ENCODE data around the gene RHOBTB3.
A peak's percentile ranks its signal among the peaks of the same experiment; 100 is the strongest.

Gene RHOBTB3

GRCh38 chr5:95731571-95732554, 727 bp downstream of the RHOBTB3 start:
- DNase-seq (ENCODE audit: low spot score): peak; percentile 59

- DNase-seq (ENCODE audit: low spot score): no peak
These were observed 2.0 kb downstream of the RHOBTB3 start for GRCh38 chr5:95733107-95733665.

- no peak for DNase-seq (ENCODE audit: low spot score)
These were observed 3.1 kb downstream of the RHOBTB3 start for GRCh38 chr5:95734187-95734586.

- peak; percentile 70 for DNase-seq (ENCODE audit: low spot score)
These were observed 3.8 kb downstream of the RHOBTB3 start for GRCh38 chr5:95734906-95735305.

GRCh38 chr5:95735406-95735805, 4.3 kb downstream of the RHOBTB3 start:
- no peak for DNase-seq (ENCODE audit: low spot score)

GRCh38 chr5:95738072-95738471, 6.9 kb downstream of the RHOBTB3 start:
- no peak for DNase-seq (ENCODE audit: low spot score)

GRCh38 chr5:95738834-95739233, 7.7 kb downstream of the RHOBTB3 start:
- DNase-seq (ENCODE audit: low spot score): no peak

- no peak for DNase-seq (ENCODE audit: low spot score)
These were observed 8.7 kb downstream of the RHOBTB3 start for GRCh38 chr5:95739857-95740256.

GRCh38 chr5:95741458-95741857, 10.3 kb downstream of the RHOBTB3 start:
- no peak for DNase-seq (ENCODE audit: low spot score)

GRCh38 chr5:95743232-95743631, 12.1 kb downstream of the RHOBTB3 start:
- DNase-seq (ENCODE audit: low spot score): no peak

GRCh38 chr5:95743877-95744276, 12.7 kb downstream of the RHOBTB3 start:
- DNase-seq (ENCODE audit: low spot score): no peak

GRCh38 chr5:95746194-95746593, 15.1 kb downstream of the RHOBTB3 start:
- DNase-seq (ENCODE audit: low spot score): no peak

GRCh38 chr5:95746722-95747679, 15.9 kb downstream of the RHOBTB3 start:
- no peak for DNase-seq (ENCODE audit: low spot score)

- no peak for DNase-seq (ENCODE audit: low spot score)
These were observed 17.0 kb downstream of the RHOBTB3 start for GRCh38 chr5:95748133-95748532.

- DNase-seq (ENCODE audit: low spot score): no peak
These were observed 23.4 kb downstream of the RHOBTB3 start for GRCh38 chr5:95754545-95754944.

GRCh38 chr5:95759005-95759404, 27.9 kb downstream of the RHOBTB3 start:
- DNase-seq (ENCODE audit: low spot score): no peak

GRCh38 chr5:95759634-95760033, 28.5 kb downstream of the RHOBTB3 start:
- no peak for DNase-seq (ENCODE audit: low spot score)

GRCh38 chr5:95760273-95761191, 29.4 kb downstream of the RHOBTB3 start:
- DNase-seq (ENCODE audit: low spot score): no peak

GRCh38 chr5:95761771-95762651, 30.9 kb downstream of the RHOBTB3 start:
- DNase-seq (ENCODE audit: low spot score): no peak

GRCh38 chr5:95762652-95763041, 31.5 kb downstream of the RHOBTB3 start:
- no peak for DNase-seq (ENCODE audit: low spot score)
